Central memory CD8-positive, alpha-beta T cell (primary cell): Measurements from ENCODE around the gene TSC22D3.

Experiments
- ATAC-seq: fragments of 150-1000 bp; cut with Tn5 transposase; replicated peaks from 2 replicates; pipeline ENCODE4 v1.10.0; 2022; ENCODE audit warnings: mild to moderate bottlenecking, moderate FRiP score, moderate number of reproducible peaks; ENCODE audit not compliant: poor library complexity, severe bottlenecking; ENCODE audit errors: extremely low read depth
- DNase-seq, 2 donors: peaks; one replicate each; pipeline ENCODE4 v3.0.0; 2021; ENCODE audit warnings: low spot score in 2 of 2
- H3K27ac Mint-ChIP-seq: one replicate; pipeline ENCODE4 v1.8.0; 2022; ENCODE audit warnings: low read depth, mild to moderate bottlenecking, moderate library complexity, mixed read lengths
- H3K27me3 Mint-ChIP-seq: one replicate; pipeline ENCODE4 v1.8.0; 2022; ENCODE audit warnings: mixed read lengths
- H3K36me3 Mint-ChIP-seq: one replicate; pipeline ENCODE4 v1.8.0; 2022; ENCODE audit warnings: mild to moderate bottlenecking, moderate library complexity, mixed read lengths; ENCODE audit not compliant: insufficient read depth
- H3K4me1 Mint-ChIP-seq: one replicate; pipeline ENCODE4 v1.8.0; 2022; ENCODE audit warnings: mixed read lengths
- H3K4me3 Mint-ChIP-seq: one replicate; pipeline ENCODE4 v1.8.0; 2022; ENCODE audit warnings: mild to moderate bottlenecking, moderate library complexity, mixed read lengths
- H3K9me3 Mint-ChIP-seq: one replicate; pipeline ENCODE4 v1.8.0; 2022; ENCODE audit warnings: mixed read lengths

Gene TSC22D3

GRCh38 chrX:107734646-107735045 lies 40.9 kb downstream of the TSC22D3 start:
- no peaks in the 10 kb centered on the region for H3K27me3 Mint-ChIP-seq
- no peak overlapping the region for H3K27ac Mint-ChIP-seq
- ATAC-seq = no peak
- H3K36me3 Mint-ChIP-seq = no peaks in the 10 kb centered on the region
- no peaks in the 10 kb centered on the region for H3K9me3 Mint-ChIP-seq
- H3K4me3 Mint-ChIP-seq = no peak overlapping the region
- peaks cover 6% of the 10 kb centered on the region for H3K4me1 Mint-ChIP-seq
- no peak for DNase-seq

GRCh38 chrX:107733686-107734085 lies 41.9 kb downstream of the TSC22D3 start:
- Mint-ChIP-seq H3K4me3 (no peak overlapping the region), H3K27me3 (no peaks in the 10 kb centered on the region), H3K36me3 (no peaks in the 10 kb centered on the region), H3K27ac (no peak overlapping the region), H3K4me1 (peaks cover 6% of the 10 kb centered on the region), H3K9me3 (no peaks in the 10 kb centered on the region)
- DNase-seq (no peak), ATAC-seq (no peak)

- Mint-ChIP-seq H3K36me3 (no peaks in the 10 kb centered on the region), H3K27me3 (no peaks in the 10 kb centered on the region), H3K9me3 (no peaks in the 10 kb centered on the region), H3K4me1 (peaks cover 6% of the 10 kb centered on the region), H3K27ac (no peak overlapping the region), H3K4me3 (no peak overlapping the region)
- ATAC-seq (no peak), DNase-seq (no peak)
Observed at GRCh38 chrX:107731831-107732502, 43.6 kb downstream of the TSC22D3 start.

GRCh38 chrX:107730991-107731766 lies 44.4 kb downstream of the TSC22D3 start:
- Mint-ChIP-seq H3K27ac (no peak overlapping the region), H3K4me1 (peaks cover 6% of the 10 kb centered on the region), H3K36me3 (no peaks in the 10 kb centered on the region), H3K27me3 (no peaks in the 10 kb centered on the region), H3K9me3 (no peaks in the 10 kb centered on the region), H3K4me3 (no peak overlapping the region)
- DNase-seq (no peak), ATAC-seq (no peak)

GRCh38 chrX:107730298-107730655 lies 45.3 kb downstream of the TSC22D3 start:
- no peaks in the 10 kb centered on the region for H3K36me3 Mint-ChIP-seq
- H3K9me3 Mint-ChIP-seq = no peaks in the 10 kb centered on the region
- H3K27ac Mint-ChIP-seq = no peak overlapping the region

GRCh38 chrX:107729558-107730297 lies 45.9 kb downstream of the TSC22D3 start:
- Mint-ChIP-seq H3K4me3 (no peak overlapping the region), H3K27ac (no peak overlapping the region)
- no peak for ATAC-seq

More at GRCh38 chrX:107730298-107730655, 45.3 kb downstream of the TSC22D3 start:
- no peaks in the 10 kb centered on the region for H3K27me3 Mint-ChIP-seq
- DNase-seq (no peak), ATAC-seq (no peak)
- no peak overlapping the region for H3K4me3 Mint-ChIP-seq
- peaks cover 6% of the 10 kb centered on the region for H3K4me1 Mint-ChIP-seq

GRCh38 chrX:107728371-107729099 lies 47.1 kb downstream of the TSC22D3 start:
- no peak for DNase-seq
- H3K27me3 Mint-ChIP-seq = no peaks in the 10 kb centered on the region
- ATAC-seq = no peak
- no peak overlapping the region for H3K4me3 Mint-ChIP-seq
- H3K27ac Mint-ChIP-seq = no peak overlapping the region
- H3K9me3 Mint-ChIP-seq = no peaks in the 10 kb centered on the region
- H3K4me1 Mint-ChIP-seq = peaks cover 6% of the 10 kb centered on the region
- H3K36me3 Mint-ChIP-seq = no peaks in the 10 kb centered on the region

More at GRCh38 chrX:107729558-107730297, 45.9 kb downstream of the TSC22D3 start:
- H3K9me3 Mint-ChIP-seq = no peaks in the 10 kb centered on the region
- DNase-seq = no peak
- H3K27me3 Mint-ChIP-seq = no peaks in the 10 kb centered on the region
- no peaks in the 10 kb centered on the region for H3K36me3 Mint-ChIP-seq
- H3K4me1 Mint-ChIP-seq = peaks cover 6% of the 10 kb centered on the region

- no peaks in the 10 kb centered on the region for H3K36me3 Mint-ChIP-seq
- H3K27ac Mint-ChIP-seq = no peak overlapping the region
- H3K9me3 Mint-ChIP-seq = no peaks in the 10 kb centered on the region
- H3K4me1 Mint-ChIP-seq = no peaks in the 10 kb centered on the region
- H3K27me3 Mint-ChIP-seq = no peaks in the 10 kb centered on the region
- ATAC-seq (no peak), DNase-seq (no peak)
- no peak overlapping the region for H3K4me3 Mint-ChIP-seq
Observed at GRCh38 chrX:107726816-107727534, 48.6 kb downstream of the TSC22D3 start.

- DNase-seq (no peak), ATAC-seq (no peak)
- H3K4me3 Mint-ChIP-seq = no peak overlapping the region
- no peaks in the 10 kb centered on the region for H3K36me3 Mint-ChIP-seq
- no peaks in the 10 kb centered on the region for H3K27me3 Mint-ChIP-seq
- no peak overlapping the region for H3K27ac Mint-ChIP-seq
- H3K4me1 Mint-ChIP-seq = no peaks in the 10 kb centered on the region
- H3K9me3 Mint-ChIP-seq = no peaks in the 10 kb centered on the region
Observed at GRCh38 chrX:107725761-107726555, 49.6 kb downstream of the TSC22D3 start.

GRCh38 chrX:107724653-107725052 lies 50.9 kb downstream of the TSC22D3 start:
- DNase-seq (no peak), ATAC-seq (no peak)
- Mint-ChIP-seq H3K36me3 (no peaks in the 10 kb centered on the region), H3K27ac (no peak overlapping the region), H3K27me3 (no peaks in the 10 kb centered on the region), H3K9me3 (no peaks in the 10 kb centered on the region), H3K4me1 (no peaks in the 10 kb centered on the region), H3K4me3 (no peak overlapping the region)

GRCh38 chrX:107723511-107723910 lies 52.1 kb downstream of the TSC22D3 start:
- no peaks in the 10 kb centered on the region for H3K27me3 Mint-ChIP-seq
- H3K9me3 Mint-ChIP-seq = no peaks in the 10 kb centered on the region
- H3K4me3 Mint-ChIP-seq = no peak overlapping the region
- DNase-seq = no peak
- no peaks in the 10 kb centered on the region for H3K36me3 Mint-ChIP-seq
- ATAC-seq = no peak
- H3K4me1 Mint-ChIP-seq = no peaks in the 10 kb centered on the region
- no peak overlapping the region for H3K27ac Mint-ChIP-seq
